ENCODE measurements around the gene CACNG7.

DNA sequence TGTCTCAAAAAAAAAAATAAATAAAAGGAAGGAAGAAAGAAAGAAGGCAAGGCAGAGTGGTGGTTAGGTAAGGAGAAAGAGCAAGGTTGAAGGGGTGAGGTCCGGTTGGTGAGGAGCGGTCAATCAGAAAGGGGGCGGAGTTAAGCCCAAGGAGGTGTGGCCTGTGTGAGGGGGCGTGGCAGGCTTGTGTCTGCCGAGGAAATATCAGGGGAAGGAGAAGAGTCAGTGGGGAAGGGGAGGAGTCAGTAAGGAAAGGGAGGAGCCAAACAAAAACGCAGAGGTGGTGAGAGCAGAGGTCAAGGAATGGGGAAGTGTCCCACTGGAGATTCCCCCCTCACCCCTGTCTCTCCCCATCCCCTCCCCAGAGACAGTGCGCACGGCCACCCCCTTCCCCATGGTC, 5.9 kb downstream of the CACNG7 start:
- no peak for TF ChIP-seq POLR2A (IDR thresholded peaks at IDR 0.05)
- TF ChIP-seq, protein P1, sequence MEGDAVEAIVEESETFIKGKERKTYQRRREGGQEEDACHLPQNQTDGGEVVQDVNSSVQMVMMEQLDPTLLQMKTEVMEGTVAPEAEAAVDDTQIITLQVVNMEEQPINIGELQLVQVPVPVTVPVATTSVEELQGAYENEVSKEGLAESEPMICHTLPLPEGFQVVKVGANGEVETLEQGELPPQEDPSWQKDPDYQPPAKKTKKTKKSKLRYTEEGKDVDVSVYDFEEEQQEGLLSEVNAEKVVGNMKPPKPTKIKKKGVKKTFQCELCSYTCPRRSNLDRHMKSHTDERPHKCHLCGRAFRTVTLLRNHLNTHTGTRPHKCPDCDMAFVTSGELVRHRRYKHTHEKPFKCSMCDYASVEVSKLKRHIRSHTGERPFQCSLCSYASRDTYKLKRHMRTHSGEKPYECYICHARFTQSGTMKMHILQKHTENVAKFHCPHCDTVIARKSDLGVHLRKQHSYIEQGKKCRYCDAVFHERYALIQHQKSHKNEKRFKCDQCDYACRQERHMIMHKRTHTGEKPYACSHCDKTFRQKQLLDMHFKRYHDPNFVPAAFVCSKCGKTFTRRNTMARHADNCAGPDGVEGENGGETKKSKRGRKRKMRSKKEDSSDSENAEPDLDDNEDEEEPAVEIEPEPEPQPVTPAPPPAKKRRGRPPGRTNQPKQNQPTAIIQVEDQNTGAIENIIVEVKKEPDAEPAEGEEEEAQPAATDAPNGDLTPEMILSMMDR (IDR thresholded peaks at IDR 0.05): no peak

Measured in right lobe of liver (tissue), 4 donors.